Measurements from ENCODE around the gene TNFAIP8L2.
"Not testable (repeated sequence)": the region's sequence is repeated elsewhere in the genome, so short reads cannot be mapped to it uniquely, and the experiment has no call there.

The TNFAIP8L2 gene

GRCh38 chr1:151193304-151193703 is 36.9 kb downstream of the TNFAIP8L2 start:
- no peak for FAIRE-seq

DNA sequence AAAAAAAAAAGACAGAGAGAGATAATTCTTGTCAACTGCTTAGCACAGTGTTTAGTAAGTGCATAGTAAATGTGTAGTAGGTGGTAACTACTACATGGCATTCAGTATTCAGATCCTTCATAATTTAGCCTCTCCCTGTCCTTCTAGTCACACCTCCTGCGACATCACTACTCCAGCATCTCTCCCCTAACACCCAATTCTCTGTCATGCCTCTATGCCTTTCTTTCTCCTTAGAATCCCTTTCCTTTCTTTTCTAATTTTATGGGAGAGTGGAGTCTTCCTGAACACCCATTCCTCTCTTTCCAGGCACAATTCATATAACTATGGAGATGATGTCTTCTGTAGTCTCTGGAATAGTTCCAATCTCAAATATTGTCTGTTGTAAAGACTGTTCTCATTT is 37.4 kb downstream of the TNFAIP8L2 start:
- no peak for FAIRE-seq

GRCh38 chr1:151194894-151195594 is 38.6 kb downstream of the TNFAIP8L2 start:
- FAIRE-seq: not testable (repeated sequence)

DNA sequence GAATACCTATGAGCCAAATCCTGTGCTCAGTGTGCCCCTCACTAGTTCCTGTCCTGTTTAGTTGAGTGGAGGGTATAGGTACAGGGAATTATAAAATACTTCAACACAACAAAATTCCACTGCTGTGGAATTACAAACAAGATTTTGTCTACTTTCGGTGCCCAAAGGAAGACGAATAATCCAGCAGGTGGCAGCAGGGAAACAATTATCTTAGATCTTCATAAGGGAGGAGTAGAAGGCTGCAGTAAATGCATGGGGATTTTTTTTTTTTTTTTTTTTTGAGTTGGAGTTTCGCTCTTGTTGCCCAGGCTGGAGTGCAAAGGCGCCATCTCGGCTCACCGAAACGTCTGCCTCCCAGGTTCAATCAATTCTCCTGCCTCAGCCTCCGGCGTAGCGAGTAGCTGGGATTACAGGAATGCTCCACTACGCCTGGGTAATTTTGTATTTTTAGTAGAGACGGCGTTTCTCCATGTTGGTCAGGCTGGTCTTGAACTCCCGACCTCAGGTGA is 39.9 kb downstream of the TNFAIP8L2 start:
- peak; percentile 78 for FAIRE-seq

DNA sequence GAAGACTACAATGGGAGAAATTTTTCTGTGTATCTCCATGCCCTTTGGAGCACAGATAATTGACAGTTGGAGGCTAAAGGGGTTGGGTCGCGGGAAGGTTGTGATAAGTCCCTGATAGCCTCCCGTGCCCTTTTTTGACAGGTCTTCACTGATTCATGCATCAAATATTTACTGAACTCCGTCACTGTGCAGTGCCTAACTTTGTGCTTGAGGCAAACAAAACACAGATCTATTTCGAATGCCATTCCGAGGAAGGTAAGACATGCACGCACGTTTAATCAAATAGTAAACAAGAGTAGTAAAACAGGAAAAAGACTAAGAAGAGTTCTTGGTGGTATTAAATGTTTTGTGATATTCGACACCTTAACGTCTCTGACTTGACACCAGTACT is 41.4 kb downstream of the TNFAIP8L2 start:
- no peak for FAIRE-seq

GRCh38 chr1:151198254-151199127 is 42.0 kb downstream of the TNFAIP8L2 start, which contains the start of gene PIP5K1A:
TSS of gene PIP5K1A (plus strand) at chr1:151198552. CDS start at chr1:151198997, 445 bp downstream.
- FAIRE-seq: peak; percentile 72

- FAIRE-seq: no peak
Observed at GRCh38 chr1:151199873-151200581, 43.6 kb downstream of the TNFAIP8L2 start.

GRCh38 chr1:151205381-151205965 is 49.0 kb downstream of the TNFAIP8L2 start:
- FAIRE-seq: not testable (repeated sequence)

Measured in endometrium (tissue), 2 donors.